H9 (cell line): ENCODE results near the gene DHX35. TPM values are rescaled to one million over a fixed set of nuclear protein-coding genes. Genes with fewer than 3 reads are reported as not detected.

Source experiments
- DNase-seq: peaks from one replicate; pipeline ENCODE4 v3.0.0-alpha.2; 2017
- H2AFZ ChIP-seq: one replicate; pipeline ENCODE4 v1.6.1; 2013; ENCODE audit warnings: mild to moderate bottlenecking, low read length, control low read depth, moderate library complexity
- H2AK5ac ChIP-seq: 2 replicates; pipeline ENCODE4 v1.6.1; 2013; ENCODE audit warnings: low read length, control low read depth, mixed read lengths; ENCODE audit not compliant: insufficient read length
- H2BK120ac ChIP-seq: one replicate; pipeline ENCODE4 v1.6.1; 2013; ENCODE audit warnings: low read depth, mild to moderate bottlenecking, low read length, control low read depth, inconsistent platforms; ENCODE audit not compliant: poor library complexity, severe bottlenecking
- H2BK12ac ChIP-seq: 2 replicates; pipeline ENCODE4 v1.6.1; 2013; ENCODE audit warnings: low read length, control low read depth, mixed read lengths, low read depth; ENCODE audit not compliant: insufficient read length
- H2BK15ac ChIP-seq: 2 replicates; pipeline ENCODE4 v1.6.1; 2013; ENCODE audit warnings: low read depth, low read length, control low read depth
- H2BK20ac ChIP-seq: one replicate; pipeline ENCODE4 v1.6.1; 2013; ENCODE audit warnings: low read depth, mild to moderate bottlenecking, low read length, control low read depth, inconsistent platforms; ENCODE audit not compliant: poor library complexity, severe bottlenecking
- H2BK5ac ChIP-seq: 2 replicates; pipeline ENCODE4 v1.6.1; 2013; ENCODE audit warnings: low read length, control low read depth, mixed read lengths; ENCODE audit not compliant: insufficient read length
- H3K14ac ChIP-seq: 2 replicates; pipeline ENCODE4 v1.6.1; 2013; ENCODE audit warnings: low read length, control low read depth; ENCODE audit not compliant: insufficient read depth
- H3K18ac ChIP-seq: 2 replicates; pipeline ENCODE4 v1.6.1; 2013; ENCODE audit warnings: low read depth, mild to moderate bottlenecking, mixed read lengths, low read length, control low read depth; ENCODE audit not compliant: insufficient read length
- H3K23ac ChIP-seq: 2 replicates; pipeline ENCODE4 v1.6.1; 2013; ENCODE audit warnings: low read length, control low read depth, mixed read lengths, low read depth; ENCODE audit not compliant: insufficient read length
- H3K23me2 ChIP-seq: 2 replicates; pipeline ENCODE4 v1.6.1; 2013; ENCODE audit warnings: low read depth, mild to moderate bottlenecking, mixed read lengths, low read length, control low read depth; ENCODE audit not compliant: insufficient read length, poor library complexity, severe bottlenecking
- H3K27ac ChIP-seq: 2 replicates; pipeline ENCODE4 v1.5.1; 2013; ENCODE audit warnings: low read length, control low read depth, mixed read lengths, low read depth; ENCODE audit not compliant: insufficient read length
- H3K27me3 ChIP-seq: 2 replicates; pipeline ENCODE4 v1.6.1; 2013; ENCODE audit warnings: low read length, control low read depth, inconsistent platforms; ENCODE audit not compliant: insufficient read depth
- H3K4ac ChIP-seq: 2 replicates; pipeline ENCODE4 v1.6.1; 2013; ENCODE audit warnings: low read depth, mild to moderate bottlenecking, control low read depth, inconsistent platforms, low read length, moderate library complexity
- H3K4me1 ChIP-seq: 2 replicates; pipeline ENCODE4 v1.6.1; 2013; ENCODE audit warnings: low read length, control low read depth, inconsistent platforms; ENCODE audit not compliant: insufficient read depth
- H3K4me2 ChIP-seq: 2 replicates; pipeline ENCODE4 v1.6.1; 2013; ENCODE audit warnings: low read length, control low read depth, mixed read lengths; ENCODE audit not compliant: insufficient read length, insufficient read depth
- H3K56ac ChIP-seq: 2 replicates; pipeline ENCODE4 v1.6.1; 2013; ENCODE audit warnings: low read depth, mild to moderate bottlenecking, mixed read lengths, low read length, control low read depth; ENCODE audit not compliant: insufficient read length
- H3K79me1 ChIP-seq: 2 replicates; pipeline ENCODE4 v1.6.1; 2013; ENCODE audit warnings: low read depth, mild to moderate bottlenecking, moderate library complexity, low read length, control low read depth, inconsistent platforms; ENCODE audit not compliant: insufficient read depth, poor library complexity, severe bottlenecking
- H3K79me2 ChIP-seq: 2 replicates; pipeline ENCODE4 v1.6.1; 2013; ENCODE audit warnings: low read length, control low read depth, inconsistent platforms; ENCODE audit not compliant: insufficient read depth
- H3K9ac ChIP-seq: 2 replicates; pipeline ENCODE4 v1.6.1; 2013; ENCODE audit warnings: low read length, control low read depth, mixed read lengths; ENCODE audit not compliant: insufficient read length; ENCODE audit errors: extremely low read depth
- H3K9me3 ChIP-seq: one replicate; pipeline ENCODE4 v1.6.1; 2013; ENCODE audit warnings: low read depth, low read length, inconsistent platforms; ENCODE audit not compliant: control insufficient read depth
- H3T11ph ChIP-seq: one replicate; pipeline ENCODE4 v1.6.1; 2013; ENCODE audit warnings: mild to moderate bottlenecking, low read length, control low read depth, inconsistent platforms
- H4K20me1 ChIP-seq: one replicate; pipeline ENCODE4 v1.6.1; 2013; ENCODE audit not compliant: control insufficient read depth, insufficient read length, insufficient read depth
- H4K5ac ChIP-seq: 2 replicates; pipeline ENCODE4 v1.6.1; 2013; ENCODE audit warnings: low read depth, mild to moderate bottlenecking, mixed read lengths, low read length, control low read depth; ENCODE audit not compliant: insufficient read length
- H4K8ac ChIP-seq: replicated peaks from 2 replicates; pipeline ENCODE4 v1.6.1; 2013; ENCODE audit warnings: low read length, control low read depth, mixed read lengths, low read depth; ENCODE audit not compliant: insufficient read length
- H4K91ac ChIP-seq: 2 replicates; pipeline ENCODE4 v1.6.1; 2013; ENCODE audit warnings: low read depth, mild to moderate bottlenecking, moderate library complexity, mixed read lengths, low read length, control low read depth; ENCODE audit not compliant: insufficient read length
- H3K27ac Mint-ChIP-seq, 3 experiments: 2 replicates in 2 of 3; 3 replicates in 1 of 3; pipeline ENCODE4 v1.8.0; 2020 to 2021; ENCODE audit warnings: mixed read lengths in 3 of 3, mild to moderate bottlenecking in 1 of 3, moderate library complexity in 1 of 3
- H3K27me3 Mint-ChIP-seq: 2 replicates; pipeline ENCODE4 v1.8.0; 2021; ENCODE audit warnings: low read depth, mild to moderate bottlenecking, moderate library complexity, mixed read lengths
- H3K36me3 Mint-ChIP-seq, 3 experiments: 2 replicates in 2 of 3; 3 replicates in 1 of 3; pipeline ENCODE4 v1.8.0; 2020 to 2021; ENCODE audit warnings: low read depth in 3 of 3, mixed read lengths in 3 of 3; ENCODE audit not compliant: insufficient read depth in 1 of 3
- H3K4me1 Mint-ChIP-seq, 2 experiments: 2 replicates each; pipeline ENCODE4 v1.8.0; 2020; ENCODE audit warnings: mixed read lengths in 2 of 2
- H3K4me3 Mint-ChIP-seq, 2 experiments: 2 replicates in 1 of 2; 3 replicates in 1 of 2; pipeline ENCODE4 v1.8.0; 2020 to 2021; ENCODE audit warnings: mild to moderate bottlenecking in 2 of 2, mixed read lengths in 2 of 2, moderate library complexity in 1 of 2
- H3K9me3 Mint-ChIP-seq, 2 experiments: 2 replicates in 1 of 2; 3 replicates in 1 of 2; pipeline ENCODE4 v1.8.0; 2020; ENCODE audit warnings: mild to moderate bottlenecking in 2 of 2, mixed read lengths in 2 of 2, moderate library complexity in 1 of 2
- CTCF ChIP-seq: fragments of 200-600 bp; sonication (generic); conservative IDR thresholded peaks from 3 replicates; pipeline ENCODE4 v1.8.0; 2021; ENCODE audit warnings: antibody characterized with exemption, mild to moderate bottlenecking
- WGBS: extraction: QIAGEN DNeasy Blood & Tissue Kit; methylation state at CpG from one replicate; pipeline ENCODE4 v1.1.7; 2013; ENCODE audit warnings: missing lambda C conversion rate, low lambda C conversion rate, mixed read lengths; ENCODE audit not compliant: insufficient read length; ENCODE audit errors: extremely low coverage; 5-methylcytosine and 5-hydroxymethylcytosine counted together
- total RNA-seq: library from RNA; stranded (reverse); gene quantifications from 2 replicates; pipeline ENCODE4 v1.2.1, GENCODE V29; 2021

The DHX35 gene
- total RNA-seq, 1 experiment from 2014 or later: 14.4 TPM

GRCh38 chr20:38987777-38988176 lies 25.6 kb downstream of the DHX35 start:
- Histone ChIP-seq H3K27ac (no peak overlapping the region), H3K4ac (no peak overlapping the region), H2AK5ac (no peak overlapping the region), H4K5ac (no peak overlapping the region), H2BK120ac (no peak overlapping the region), H3K4me1 (no peaks in the 10 kb centered on the region; the same call in 1 of the 2 replicates), H2BK15ac (no peak overlapping the region), H2BK5ac (no peak overlapping the region), H3K18ac (no peak overlapping the region), H3K4me2 (peak overlapping the region; percentile 16), H3K79me1 (no peaks in the 10 kb centered on the region), H3T11ph (no peak overlapping the region), H3K14ac (no peak overlapping the region), H3K79me2 (no peaks in the 10 kb centered on the region), H3K9ac (no peak overlapping the region), H2AFZ (no peak overlapping the region), H2BK12ac (no peak overlapping the region), H3K23me2 (no peaks in the 10 kb centered on the region), H2BK20ac (no peak overlapping the region), H4K8ac (no peak overlapping the region), H3K27me3 (no peaks in the 10 kb centered on the region), H3K23ac (no peak overlapping the region), H3K56ac (no peak overlapping the region), H3K9me3 (no peaks in the 10 kb centered on the region), H4K91ac (no peak overlapping the region), H4K20me1 (no peaks in the 10 kb centered on the region)
- Mint-ChIP-seq H3K4me1 (peaks cover 8 to 18% of the 10 kb centered on the region in 2 experiments), H3K9me3 (no peaks in the 10 kb centered on the region), H3K27me3 (no peaks in the 10 kb centered on the region), H3K4me3 (no peak overlapping the region), H3K36me3 (peaks cover 12 to 25% (median 22%) of the 10 kb centered on the region in 3 experiments), H3K27ac (peak overlapping the region; percentile 12 to 16 (median 13); a peak in 1 of 7 replicates)
- no peak for TF ChIP-seq CTCF
- DNase-seq: no peak
- WGBS: no CpG with 5 or more reads among the region's 4 CpGs
